ENCODE measurements around the gene SLAMF8.

GRCh38 chr1:159862557-159862956 is 35.9 kb downstream of the SLAMF8 start, which contains the start of gene VSIG8:
- TF ChIP-seq POLR2A (IDR thresholded peaks at IDR 0.05; ENCODE audit: low read depth, low read length) (no peak), POLR2AphosphoS5 (IDR thresholded peaks at IDR 0.05; ENCODE audit: low read depth, low read length) (no peak)

Data from GM12892 (cell line).